ENCODE measurements around the gene IFNGR1. TPM values are rescaled to one million over a fixed set of nuclear protein-coding genes. Genes with fewer than 3 reads are reported as not detected.

Gene IFNGR1
- total RNA-seq, 1 experiment from 2014 or later = 19.5 TPM

DNA sequence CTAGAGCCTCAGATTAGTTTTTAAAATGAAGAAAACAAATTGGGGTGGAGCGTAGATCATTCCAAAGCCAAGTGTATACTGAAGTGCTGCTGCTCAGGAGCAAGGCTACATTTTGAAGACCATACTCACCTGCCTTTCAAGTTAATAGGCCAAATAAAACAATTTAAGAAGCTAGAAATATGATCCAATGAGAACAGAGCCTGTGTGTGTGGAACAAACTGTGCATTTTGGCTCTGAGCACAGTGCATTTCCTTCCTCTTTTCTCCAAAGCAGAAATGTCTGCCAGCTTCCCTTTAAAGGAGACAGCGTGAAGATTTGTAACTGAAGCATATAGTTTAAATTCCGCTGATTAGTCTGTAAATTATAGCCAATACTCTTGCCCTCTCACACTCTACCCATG lies 3.2 kb upstream of the IFNGR1 start:
- peaks cover 17% of the 10 kb centered on the region for H3K79me2 ChIP-seq (ENCODE audit: low read depth)
- H3K36me3 ChIP-seq (ENCODE audit: low read depth) = no peaks in the 10 kb centered on the region
- POLR2A ChIA-PET (ENCODE audit: unreplicated experiment) = no interaction called here
- no peaks in the 10 kb centered on the region for H3K27me3 ChIP-seq (ENCODE audit: insufficient read depth, low read depth)
- CTCF ChIA-PET = no interaction called here
- intact Hi-C loops (cut with micrococcal nuclease; ENCODE audit: unreplicated experiment) = no loop called here
- H3K4me3 ChIP-seq = no peak overlapping the region
- H3K4me2 ChIP-seq = no peak overlapping the region
- H3K9me3 ChIP-seq (ENCODE audit: insufficient read depth, low read depth) = no peaks in the 10 kb centered on the region
- peaks cover 37% of the 10 kb centered on the region for H3K4me1 ChIP-seq (replicated peaks; ENCODE audit: insufficient read depth)
- H2AFZ ChIP-seq = no peak overlapping the region
- no peak for DNase-seq
- no TSS peak for BruUV-seq (replicated peaks)
- H3K27ac ChIP-seq = no peak overlapping the region
- TF ChIP-seq, protein P1, sequence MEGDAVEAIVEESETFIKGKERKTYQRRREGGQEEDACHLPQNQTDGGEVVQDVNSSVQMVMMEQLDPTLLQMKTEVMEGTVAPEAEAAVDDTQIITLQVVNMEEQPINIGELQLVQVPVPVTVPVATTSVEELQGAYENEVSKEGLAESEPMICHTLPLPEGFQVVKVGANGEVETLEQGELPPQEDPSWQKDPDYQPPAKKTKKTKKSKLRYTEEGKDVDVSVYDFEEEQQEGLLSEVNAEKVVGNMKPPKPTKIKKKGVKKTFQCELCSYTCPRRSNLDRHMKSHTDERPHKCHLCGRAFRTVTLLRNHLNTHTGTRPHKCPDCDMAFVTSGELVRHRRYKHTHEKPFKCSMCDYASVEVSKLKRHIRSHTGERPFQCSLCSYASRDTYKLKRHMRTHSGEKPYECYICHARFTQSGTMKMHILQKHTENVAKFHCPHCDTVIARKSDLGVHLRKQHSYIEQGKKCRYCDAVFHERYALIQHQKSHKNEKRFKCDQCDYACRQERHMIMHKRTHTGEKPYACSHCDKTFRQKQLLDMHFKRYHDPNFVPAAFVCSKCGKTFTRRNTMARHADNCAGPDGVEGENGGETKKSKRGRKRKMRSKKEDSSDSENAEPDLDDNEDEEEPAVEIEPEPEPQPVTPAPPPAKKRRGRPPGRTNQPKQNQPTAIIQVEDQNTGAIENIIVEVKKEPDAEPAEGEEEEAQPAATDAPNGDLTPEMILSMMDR (conservative IDR thresholded peaks at IDR 0.05) = no peak
- TF ChIP-seq EZH2 (IDR thresholded peaks at IDR 0.05; ENCODE audit: low read depth) = no peak
- peaks cover 36% of the 10 kb centered on the region; the same call in 1 of the 2 replicates for H3F3A ChIP-seq (ENCODE audit: insufficient read depth, low read depth)
- no peaks in the 10 kb centered on the region for H3K9me2 ChIP-seq (ENCODE audit: insufficient read depth)
- peaks cover 9% of the 10 kb centered on the region; the same call in 1 of the 2 replicates for H4K20me1 ChIP-seq (ENCODE audit: insufficient read depth)

DNA sequence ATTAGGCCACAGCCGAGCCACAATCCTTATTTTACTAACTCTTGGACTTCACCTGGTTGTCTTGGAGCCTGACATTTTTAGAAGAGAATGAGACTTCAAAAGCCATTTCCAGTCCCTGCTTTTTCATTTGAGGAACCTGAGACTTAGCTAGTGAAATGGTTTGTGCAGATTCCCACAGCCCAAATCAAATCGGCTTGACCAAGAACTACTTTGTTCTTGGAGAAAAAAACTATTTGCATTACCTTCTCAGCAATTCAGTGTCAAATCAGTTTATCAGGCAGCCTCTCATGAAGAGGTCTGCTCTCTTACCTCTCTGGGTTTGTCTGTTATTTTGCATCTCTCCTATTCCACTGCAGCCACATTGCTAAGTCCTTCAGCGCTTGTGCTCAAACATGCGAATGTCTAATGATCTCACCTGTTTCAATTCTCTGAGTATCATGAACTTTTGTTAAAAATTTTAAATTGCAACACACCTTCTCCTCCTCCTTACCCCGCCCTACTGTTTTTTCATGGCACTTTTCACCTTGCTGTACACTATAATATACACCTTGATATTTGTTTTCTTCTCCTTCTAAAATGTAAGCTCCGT lies 573 bp upstream of the IFNGR1 start:
- TF ChIP-seq, protein P1 (conservative IDR thresholded peaks at IDR 0.05) = no peak
- no peak for TF ChIP-seq EZH2 (IDR thresholded peaks at IDR 0.05; ENCODE audit: low read depth)
- Histone ChIP-seq H3K4me3 (peak overlapping the region; percentile 88), H3K27ac (peak overlapping the region; percentile 90), H4K20me1 (ENCODE audit: insufficient read depth) (peaks cover 23% of the 10 kb centered on the region; the same call in 1 of the 2 replicates), H2AFZ (peak overlapping the region; percentile 82), H3K4me2 (peak overlapping the region; percentile 91), H3K27me3 (ENCODE audit: insufficient read depth, low read depth) (no peaks in the 10 kb centered on the region), H3F3A (ENCODE audit: insufficient read depth, low read depth) (peaks cover 36% of the 10 kb centered on the region; the same call in 1 of the 2 replicates), H3K79me2 (ENCODE audit: low read depth) (peaks cover 43% of the 10 kb centered on the region), H3K9me2 (ENCODE audit: insufficient read depth) (no peaks in the 10 kb centered on the region), H3K4me1 (replicated peaks; ENCODE audit: insufficient read depth) (peaks cover 57% of the 10 kb centered on the region), H3K9me3 (ENCODE audit: insufficient read depth, low read depth) (no peaks in the 10 kb centered on the region), H3K36me3 (ENCODE audit: low read depth) (peaks cover 12% of the 10 kb centered on the region; the same call in 1 of the 2 replicates)
- intact Hi-C loops (cut with micrococcal nuclease; ENCODE audit: unreplicated experiment) = loop anchor here (1.0 to 2.0 kb wide), 2 partner anchors 17 to 42 kb away; no protein-coding TSS in a partner anchor
- POLR2A ChIA-PET (ENCODE audit: unreplicated experiment) = no interaction called here
- CTCF ChIA-PET = interaction anchor here (0.6 kb wide), 1 partner anchor 422 kb away, joined by 5 read pairs; no protein-coding TSS in a partner anchor
- TSS peak; percentile 71 for BruUV-seq (replicated peaks)
- DNase-seq = peak in 1 of 2 experiments; percentile 50

DNA sequence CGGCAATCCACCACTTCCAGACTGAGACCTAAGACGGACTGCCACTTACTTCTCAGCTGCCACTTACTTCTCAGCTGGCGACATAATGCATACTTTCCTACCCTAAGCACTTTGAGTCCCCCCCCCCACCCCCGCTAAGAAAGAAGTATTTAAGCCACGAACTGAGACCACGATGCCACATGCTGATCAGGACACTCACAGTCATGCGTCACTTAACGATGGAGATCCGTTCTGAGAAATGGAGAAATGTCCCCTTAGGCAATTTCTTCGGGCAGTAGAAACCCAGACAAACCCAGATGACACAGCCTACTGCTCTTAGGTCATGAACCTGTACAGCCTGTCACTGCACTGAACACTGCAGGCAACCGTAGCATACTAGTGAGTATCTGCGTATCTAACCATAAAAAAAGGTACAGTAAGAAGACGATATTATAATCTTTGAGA lies 690 bp downstream of the IFNGR1 start:
- ChIA-PET CTCF (no interaction called here), POLR2A (ENCODE audit: unreplicated experiment) (no interaction called here)
- TF ChIP-seq, protein P1 (conservative IDR thresholded peaks at IDR 0.05) = no peak
- TF ChIP-seq EZH2 (IDR thresholded peaks at IDR 0.05; ENCODE audit: low read depth) = no peak
- intact Hi-C loops (cut with micrococcal nuclease; ENCODE audit: unreplicated experiment) = loop anchor here (2.0 kb wide), 1 partner anchor 18 kb away; no protein-coding TSS in a partner anchor
- Histone ChIP-seq H3F3A (ENCODE audit: insufficient read depth, low read depth) (peaks cover 30% of the 10 kb centered on the region; the same call in 1 of the 2 replicates), H3K27me3 (ENCODE audit: insufficient read depth, low read depth) (no peaks in the 10 kb centered on the region), H3K4me3 (peak overlapping the region; percentile 88), H3K9me3 (ENCODE audit: insufficient read depth, low read depth) (no peaks in the 10 kb centered on the region), H3K4me2 (peak overlapping the region; percentile 91), H4K20me1 (ENCODE audit: insufficient read depth) (peaks cover 23% of the 10 kb centered on the region; the same call in 1 of the 2 replicates), H3K9me2 (ENCODE audit: insufficient read depth) (no peaks in the 10 kb centered on the region), H2AFZ (peak overlapping the region; percentile 82), H3K27ac (peak overlapping the region; percentile 90), H3K4me1 (replicated peaks; ENCODE audit: insufficient read depth) (peaks cover 49% of the 10 kb centered on the region), H3K79me2 (ENCODE audit: low read depth) (peaks cover 55% of the 10 kb centered on the region), H3K36me3 (ENCODE audit: low read depth) (peaks cover 24% of the 10 kb centered on the region; the same call in 1 of the 2 replicates)
- DNase-seq = peak; percentile 31 to 96
- BruUV-seq (replicated peaks) = no TSS peak

All from PC-9 (cell line).